Spleen (tissue), 11 donors: ENCODE data around the gene NAT10. TPM values are rescaled to one million over a fixed set of nuclear protein-coding genes. Genes with fewer than 3 reads are reported as not detected.

ENCODE experiments used
- DNase-seq: peaks from one replicate; pipeline ENCODE4 v3.0.0-alpha.2; 2020
- H3K27ac ChIP-seq, 8 donors: fragments of 200-600 bp; sonication (generic) in 7 of 8; 1 replicate in 4 of 8; 2 replicates in 4 of 8; pipeline versions ENCODE4 v1.5.0 to v1.8.0; 2016 to 2021; ENCODE audit warnings: inconsistent platforms in 4 of 8, mild to moderate bottlenecking in 4 of 8, moderate library complexity in 1 of 8
- H3K27me3 ChIP-seq, 7 donors: fragments of 200-600 bp; sonication (generic) in 6 of 7; replicated peaks in 1 of 7; 1 replicate in 4 of 7; 2 replicates in 3 of 7; pipeline versions ENCODE4 v1.5.0 to v1.8.0; 2016 to 2021; ENCODE audit warnings: inconsistent platforms in 3 of 7, mild to moderate bottlenecking in 1 of 7
- H3K36me3 ChIP-seq, 6 donors: fragments of 200-600 bp; sonication (generic) in 5 of 6; 1 replicate in 4 of 6; 2 replicates in 2 of 6; pipeline versions ENCODE4 v1.5.0 to v1.8.0; 2016 to 2021; ENCODE audit warnings: inconsistent platforms in 2 of 6
- H3K4me1 ChIP-seq, 6 donors: fragments of 200-600 bp; sonication (generic) in 5 of 6; 1 replicate in 3 of 6; 2 replicates in 3 of 6; pipeline versions ENCODE4 v1.5.0 to v1.8.0; 2016 to 2021; ENCODE audit warnings: inconsistent platforms in 3 of 6
- H3K4me3 ChIP-seq, 8 donors: fragments of 200-600 bp; sonication (generic) in 7 of 8; 1 replicate in 4 of 8; 2 replicates in 4 of 8; pipeline versions ENCODE4 v1.5.0 to v1.8.0; 2016 to 2021; ENCODE audit warnings: inconsistent platforms in 4 of 8, mild to moderate bottlenecking in 4 of 8, moderate library complexity in 2 of 8
- H3K9me3 ChIP-seq, 8 donors: fragments of 200-600 bp; sonication (generic) in 7 of 8; 1 replicate in 4 of 8; 2 replicates in 4 of 8; pipeline versions ENCODE4 v1.5.0 to v1.8.0; 2016 to 2021; ENCODE audit warnings: inconsistent platforms in 4 of 8
- POLR2A ChIP-seq, 3 donors: fragments of 450-650 bp; IDR thresholded peaks; one replicate each; pipeline ENCODE4 v1.5.1; 2017; ENCODE audit warnings: antibody characterized with exemption in 3 of 3, mild to moderate bottlenecking in 1 of 3
- POLR2AphosphoS5 ChIP-seq, 3 donors: sonication (generic); formaldehyde crosslinking; IDR thresholded peaks; one replicate each; pipeline ENCODE4 v1.5.1; 2017; ENCODE audit warnings: antibody characterized with exemption in 3 of 3
- WGBS, 5 donors: extraction: QIAGEN DNeasy Blood & Tissue Kit in 3 of 5; methylation state at CpG; one replicate each; pipeline versions ENCODE4 v1.1.5 to v1.1.7; 2013 to 2018; 5-methylcytosine and 5-hydroxymethylcytosine counted together
- intact Hi-C: fragments of 100-400 bp; cut with DNase I; formaldehyde crosslinking; loops from one replicate; pipeline ENCODE4 v1.15.0; 2023; ENCODE audit warnings: low total_unique reads
- polyA plus RNA-seq, 3 donors: library from polyadenylated mRNA; stranded (reverse); fragments of 200-250 nt; gene quantifications; one replicate each; pipeline ENCODE4 v1.2.1, GENCODE V29; 2013
- total RNA-seq, 7 donors: library from RNA; depleted of rRNA in 3 of 7; stranded (reverse); fragments of >200 nt in 3 of 7; fragmentation: NEBNext Ultra II Directional in 4 of 7; extraction: Animal tissue kit (Norgen Biotek cat#: 25700) in 4 of 7; gene quantifications; one replicate each; pipeline versions ENCODE4 v1.1.0 to v1.2.1, GENCODE V29; 2016 to 2021
- TF ChIP-seq, protein P1 (sequence below), 11 experiments: fragments of 200-600 bp in 7 of 11; fragments of 450-650 bp in 4 of 11; sonication (generic) in 4 of 11; IDR thresholded peaks in 8 of 11; conservative IDR thresholded peaks in 3 of 11; 1 replicate in 7 of 11; 2 replicates in 4 of 11; pipeline versions ENCODE4 v1.4.0 to v1.8.0; 2016 to 2021; ENCODE audit warnings: antibody characterized with exemption in 11 of 11, inconsistent platforms in 4 of 11, mild to moderate bottlenecking in 1 of 11
- donor health status: healthy with polysubstance abuse.
- donor health status: DM: no; HTN: no; CAD: no; lungs with moderate emphysema.
- donor health status: DM: no; HTN: no; CAD: no.
- donor health status: Bipolar disorder and iron deficiency.
- donor health status: healthy.
- donor health status: DM: no; HTN: no; CAD: no.
- donor health status: DM: yes; HTN: yes; CAD: no.

Gene NAT10
- total and polyA plus RNA-seq, 10 donors = 27.6 to 64.5 (median 38.3) TPM

DNA sequence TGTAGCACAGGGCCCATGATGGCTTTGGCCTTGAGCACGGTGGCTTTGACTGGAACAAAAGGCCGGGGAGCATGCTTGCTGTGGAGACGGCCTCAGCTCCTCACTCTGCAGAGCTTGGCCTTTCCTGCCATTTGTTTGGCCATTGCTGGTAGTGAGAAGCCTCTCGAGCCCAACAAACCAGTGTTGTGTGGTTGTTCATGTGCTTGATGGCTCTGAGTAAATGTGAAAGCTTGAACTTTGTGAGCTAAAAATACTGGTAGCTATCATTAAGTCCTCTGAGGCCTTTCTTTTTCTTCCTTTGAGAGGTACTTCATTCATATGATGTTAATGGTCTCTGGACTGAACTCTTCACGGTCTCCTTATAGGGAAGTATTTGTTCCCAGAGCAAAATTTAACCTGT, 39.6 kb downstream of the NAT10 start:
- Histone ChIP-seq H3K4me1 (peaks cover 0 to 20% (median 3%) of the 10 kb centered on the region in 6 donors), H3K27me3 (no peaks in the 10 kb centered on the region), H3K36me3 (peaks cover 5 to 100% (median 95%) of the 10 kb centered on the region in 6 donors), H3K27ac (peak overlapping the region in 3 of 8 donors; percentile 32 to 47 (median 34)), H3K4me3 (no peak overlapping the region), H3K9me3 (no peaks in the 10 kb centered on the region)
- WGBS, 5 donors = 78 to 92% (median 83%) methylated on average over 5 of the region's 5 CpGs
- TF ChIP-seq POLR2A (IDR thresholded peaks at IDR 0.05) = no peak
- TF ChIP-seq, protein P1, sequence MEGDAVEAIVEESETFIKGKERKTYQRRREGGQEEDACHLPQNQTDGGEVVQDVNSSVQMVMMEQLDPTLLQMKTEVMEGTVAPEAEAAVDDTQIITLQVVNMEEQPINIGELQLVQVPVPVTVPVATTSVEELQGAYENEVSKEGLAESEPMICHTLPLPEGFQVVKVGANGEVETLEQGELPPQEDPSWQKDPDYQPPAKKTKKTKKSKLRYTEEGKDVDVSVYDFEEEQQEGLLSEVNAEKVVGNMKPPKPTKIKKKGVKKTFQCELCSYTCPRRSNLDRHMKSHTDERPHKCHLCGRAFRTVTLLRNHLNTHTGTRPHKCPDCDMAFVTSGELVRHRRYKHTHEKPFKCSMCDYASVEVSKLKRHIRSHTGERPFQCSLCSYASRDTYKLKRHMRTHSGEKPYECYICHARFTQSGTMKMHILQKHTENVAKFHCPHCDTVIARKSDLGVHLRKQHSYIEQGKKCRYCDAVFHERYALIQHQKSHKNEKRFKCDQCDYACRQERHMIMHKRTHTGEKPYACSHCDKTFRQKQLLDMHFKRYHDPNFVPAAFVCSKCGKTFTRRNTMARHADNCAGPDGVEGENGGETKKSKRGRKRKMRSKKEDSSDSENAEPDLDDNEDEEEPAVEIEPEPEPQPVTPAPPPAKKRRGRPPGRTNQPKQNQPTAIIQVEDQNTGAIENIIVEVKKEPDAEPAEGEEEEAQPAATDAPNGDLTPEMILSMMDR (IDR thresholded peaks at IDR 0.05 in 8 of 11, conservative IDR thresholded peaks at IDR 0.05 in 3 of 11) = no peak
- no peak for TF ChIP-seq POLR2AphosphoS5 (IDR thresholded peaks at IDR 0.05)
- DNase-seq = no peak
- intact Hi-C loops = no loop called here

DNA sequence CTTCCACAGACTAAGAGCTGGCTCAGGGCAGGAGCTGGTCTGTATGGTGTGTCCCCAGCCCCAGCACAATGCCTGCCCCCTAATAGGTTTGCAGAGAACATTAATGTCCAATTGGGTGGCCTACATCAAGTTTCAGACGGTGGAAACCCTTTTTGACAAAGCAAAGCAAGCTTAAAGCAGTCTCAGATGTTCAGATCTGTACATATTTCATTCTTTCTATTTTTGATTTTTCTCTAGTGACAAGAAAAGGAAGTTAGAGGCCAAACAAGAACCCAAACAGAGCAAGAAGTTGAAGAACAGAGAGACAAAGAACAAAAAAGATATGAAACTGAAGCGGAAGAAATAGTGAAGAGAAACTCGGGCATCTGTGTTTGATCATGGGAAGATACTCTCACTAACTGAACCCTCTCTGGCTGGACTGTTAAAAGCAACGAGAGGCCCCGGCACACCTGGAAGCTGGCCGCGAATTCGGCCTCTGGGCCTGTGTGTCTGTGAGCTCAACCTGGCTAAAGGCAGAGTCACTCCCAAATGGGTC, 40.5 kb downstream of the NAT10 start:
- H3K27me3 ChIP-seq = no peaks in the 10 kb centered on the region
- H3K9me3 ChIP-seq = no peaks in the 10 kb centered on the region
- 62 to 74% (median 68%) methylated on average over 8 of the region's 8 CpGs for WGBS, 5 donors
- H3K36me3 ChIP-seq = peaks cover 5 to 100% (median 89%) of the 10 kb centered on the region in 6 donors
- intact Hi-C loops = no loop called here
- TF ChIP-seq, protein P1 (IDR thresholded peaks at IDR 0.05 in 8 of 11, conservative IDR thresholded peaks at IDR 0.05 in 3 of 11) = no peak
- TF ChIP-seq POLR2AphosphoS5 (IDR thresholded peaks at IDR 0.05) (no peak), POLR2A (IDR thresholded peaks at IDR 0.05) (no peak)
- no peak overlapping the region for H3K4me3 ChIP-seq
- peak overlapping the region in 6 of 8 donors; percentile 9 to 64 (median 40) for H3K27ac ChIP-seq
- H3K4me1 ChIP-seq = peaks cover 0 to 24% (median 5%) of the 10 kb centered on the region in 6 donors
- DNase-seq = no peak

GRCh38 chr11:34146411-34146810, 41.0 kb downstream of the NAT10 start:
- H3K9me3 ChIP-seq = no peaks in the 10 kb centered on the region
- H3K4me3 ChIP-seq = no peak overlapping the region
- WGBS, 5 donors = 92 to 97% (median 95%) methylated on average over 12 of the region's 12 CpGs
- H3K27me3 ChIP-seq = no peaks in the 10 kb centered on the region
- no peak for DNase-seq
- intact Hi-C loops = no loop called here
- H3K27ac ChIP-seq = peak overlapping the region in 5 of 8 donors; percentile 9 to 64 (median 47)
- H3K36me3 ChIP-seq = peaks cover 5 to 100% (median 86%) of the 10 kb centered on the region in 6 donors
- H3K4me1 ChIP-seq = peaks cover 0 to 26% (median 5%) of the 10 kb centered on the region in 6 donors
- no peak for TF ChIP-seq POLR2AphosphoS5 (IDR thresholded peaks at IDR 0.05)
- TF ChIP-seq POLR2A (IDR thresholded peaks at IDR 0.05) = no peak
- TF ChIP-seq, protein P1 (IDR thresholded peaks at IDR 0.05 in 8 of 11, conservative IDR thresholded peaks at IDR 0.05 in 3 of 11) = no peak

- Histone ChIP-seq H3K27ac (peak overlapping the region in 1 of 8 donors; percentile 64), H3K4me3 (no peak overlapping the region), H3K36me3 (peaks cover 5 to 100% (median 81%) of the 10 kb centered on the region in 6 donors), H3K9me3 (no peaks in the 10 kb centered on the region), H3K27me3 (no peaks in the 10 kb centered on the region), H3K4me1 (peaks cover 0 to 26% (median 5%) of the 10 kb centered on the region in 6 donors)
- intact Hi-C loops = no loop called here
- 77 to 93% (median 82%) methylated on average over 5 of the region's 5 CpGs for WGBS, 5 donors
- DNase-seq = no peak
- TF ChIP-seq POLR2A (IDR thresholded peaks at IDR 0.05) (no peak), POLR2AphosphoS5 (IDR thresholded peaks at IDR 0.05) (no peak)
- TF ChIP-seq, protein P1 (IDR thresholded peaks at IDR 0.05 in 8 of 11, conservative IDR thresholded peaks at IDR 0.05 in 3 of 11) = no peak
These were observed 41.4 kb downstream of the NAT10 start for GRCh38 chr11:34146866-34147265.
